ENCODE data around the gene TAS2R5. TPM values are rescaled to one million over a fixed set of nuclear protein-coding genes. Genes with fewer than 3 reads are reported as not detected.

TAS2R5 gene
- total RNA-seq, 6 donors from 2014 or later, result 1.3 to 8.4 (median 1.9) TPM

DNA sequence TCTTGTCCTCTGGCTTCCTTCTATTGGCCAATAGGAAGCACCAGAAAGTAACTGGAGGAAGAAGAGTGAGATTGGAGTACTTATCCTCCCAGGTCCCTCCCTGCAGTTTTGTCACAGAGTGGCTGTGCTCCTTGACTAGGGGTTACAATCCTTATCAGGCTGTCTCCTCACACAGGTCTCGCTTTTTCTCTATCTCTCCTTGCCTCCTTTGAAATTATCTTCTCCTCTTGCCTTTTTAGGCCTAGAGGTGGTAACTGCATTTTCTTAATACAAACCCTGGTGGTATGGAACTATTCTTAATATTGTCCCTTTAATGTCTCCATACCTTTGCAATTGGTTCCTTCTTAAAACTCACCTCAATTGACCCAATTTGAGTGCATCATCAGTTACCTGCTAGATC lies 48.6 kb downstream of the TAS2R5 start:
- Histone ChIP-seq H3K27ac (no peak overlapping the region), H3K27me3 (no peaks in the 10 kb centered on the region), H3K4me3 (no peak overlapping the region), H3K36me3 (no peaks in the 10 kb centered on the region), H3K9me3 (no peaks in the 10 kb centered on the region), H3K4me1 (no peaks in the 10 kb centered on the region)
- no peak for DNase-seq
- TF ChIP-seq EP300 (IDR thresholded peaks at IDR 0.05) (no peak), POLR2AphosphoS5 (IDR thresholded peaks at IDR 0.05) (no peak), POLR2A (IDR thresholded peaks at IDR 0.05) (no peak)
- TF ChIP-seq, protein P1, sequence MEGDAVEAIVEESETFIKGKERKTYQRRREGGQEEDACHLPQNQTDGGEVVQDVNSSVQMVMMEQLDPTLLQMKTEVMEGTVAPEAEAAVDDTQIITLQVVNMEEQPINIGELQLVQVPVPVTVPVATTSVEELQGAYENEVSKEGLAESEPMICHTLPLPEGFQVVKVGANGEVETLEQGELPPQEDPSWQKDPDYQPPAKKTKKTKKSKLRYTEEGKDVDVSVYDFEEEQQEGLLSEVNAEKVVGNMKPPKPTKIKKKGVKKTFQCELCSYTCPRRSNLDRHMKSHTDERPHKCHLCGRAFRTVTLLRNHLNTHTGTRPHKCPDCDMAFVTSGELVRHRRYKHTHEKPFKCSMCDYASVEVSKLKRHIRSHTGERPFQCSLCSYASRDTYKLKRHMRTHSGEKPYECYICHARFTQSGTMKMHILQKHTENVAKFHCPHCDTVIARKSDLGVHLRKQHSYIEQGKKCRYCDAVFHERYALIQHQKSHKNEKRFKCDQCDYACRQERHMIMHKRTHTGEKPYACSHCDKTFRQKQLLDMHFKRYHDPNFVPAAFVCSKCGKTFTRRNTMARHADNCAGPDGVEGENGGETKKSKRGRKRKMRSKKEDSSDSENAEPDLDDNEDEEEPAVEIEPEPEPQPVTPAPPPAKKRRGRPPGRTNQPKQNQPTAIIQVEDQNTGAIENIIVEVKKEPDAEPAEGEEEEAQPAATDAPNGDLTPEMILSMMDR (IDR thresholded peaks at IDR 0.05), result no peak
- no peak for ATAC-seq (ENCODE audit: low FRiP score in 2 of 2)
- whole genome bisulfite sequencing, 2 donors, result 89 to 90% methylated on average over 1 of the region's 1 CpG

DNA sequence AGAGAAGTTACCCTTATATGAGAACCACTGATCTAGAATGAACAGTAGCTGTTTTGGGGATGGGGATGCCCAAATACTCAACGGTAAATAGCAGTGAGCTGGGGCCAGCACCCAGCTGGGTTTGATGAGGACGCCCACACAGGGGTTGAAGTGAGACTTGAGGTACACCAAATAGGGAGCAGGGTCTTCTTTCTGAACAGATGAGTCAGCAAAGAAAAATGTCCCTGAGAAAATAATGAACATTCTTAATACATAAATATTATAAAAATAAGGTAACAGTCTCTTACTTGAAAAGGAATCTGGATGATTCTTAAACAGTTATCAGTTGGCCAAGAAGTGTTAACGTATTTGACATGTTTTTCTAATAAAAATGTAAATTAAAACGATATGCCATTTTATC lies 49.2 kb downstream of the TAS2R5 start:
- H3K36me3 ChIP-seq, result no peaks in the 10 kb centered on the region
- DNase-seq (no peak), ATAC-seq (ENCODE audit: low FRiP score in 2 of 2) (no peak)
- H3K27ac ChIP-seq, result no peak overlapping the region
- H3K27me3 ChIP-seq, result no peaks in the 10 kb centered on the region
- no peak overlapping the region for H3K4me3 ChIP-seq
- H3K9me3 ChIP-seq, result no peaks in the 10 kb centered on the region
- no peaks in the 10 kb centered on the region for H3K4me1 ChIP-seq
- 86 to 95% methylated on average over 4 of the region's 4 CpGs for WGBS, 2 donors
- TF ChIP-seq EP300 (IDR thresholded peaks at IDR 0.05), result no peak
- TF ChIP-seq, protein P1 (IDR thresholded peaks at IDR 0.05), result no peak
- TF ChIP-seq POLR2A (IDR thresholded peaks at IDR 0.05), result no peak
- TF ChIP-seq POLR2AphosphoS5 (IDR thresholded peaks at IDR 0.05), result no peak

DNA sequence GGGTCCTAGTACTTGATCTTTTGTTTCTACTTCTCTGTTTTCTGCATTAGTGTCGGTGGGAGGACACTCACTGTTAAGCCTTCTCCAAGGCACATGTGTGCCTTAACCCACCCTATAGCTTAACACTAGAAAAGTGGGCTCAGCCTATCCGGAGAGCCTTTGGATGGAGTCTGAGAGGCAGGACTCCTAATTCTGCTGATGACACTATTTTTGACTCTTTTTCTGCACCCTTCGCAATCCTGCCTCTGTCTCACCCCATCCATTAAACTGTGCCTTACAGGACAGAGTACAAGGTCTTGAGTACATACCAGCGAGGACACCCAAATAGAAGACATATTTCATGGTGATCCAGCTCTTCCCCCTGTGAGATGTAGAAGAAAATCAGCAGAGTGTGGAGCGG lies 50.7 kb downstream of the TAS2R5 start:
- WGBS, 2 donors, result 94% methylated on average over 5 of the region's 5 CpGs
- no peaks in the 10 kb centered on the region for H3K9me3 ChIP-seq
- no peak overlapping the region for H3K27ac ChIP-seq
- H3K4me3 ChIP-seq, result no peak overlapping the region
- no peaks in the 10 kb centered on the region for H3K27me3 ChIP-seq
- no peaks in the 10 kb centered on the region for H3K36me3 ChIP-seq
- no peak for DNase-seq
- H3K4me1 ChIP-seq, result no peaks in the 10 kb centered on the region
- TF ChIP-seq POLR2A (IDR thresholded peaks at IDR 0.05) (no peak), POLR2AphosphoS5 (IDR thresholded peaks at IDR 0.05) (no peak), EP300 (IDR thresholded peaks at IDR 0.05) (no peak)
- TF ChIP-seq, protein P1 (IDR thresholded peaks at IDR 0.05), result no peak
- ATAC-seq (ENCODE audit: low FRiP score in 2 of 2), result no peak

Other genes starting within 250 kb of the TAS2R5 start
- 10 to 100 TPM; 11.5 to 51.3 (median 22.3) TPM for gene AGK, start 238.8 kb upstream of the TAS2R5 start, total RNA-seq
- gene DENND11, start 88.1 kb upstream of the TAS2R5 start, total RNA-seq, result 10 to 100 TPM; 17.5 to 36.0 (median 29.1) TPM
- under 1 TPM in 1 of 6 donors, not detected in 5; 0.78 TPM for gene WEE2, start 81.9 kb upstream of the TAS2R5 start, total RNA-seq
- 100 to 1,000 TPM in 1 of 6 donors, 10 to 100 TPM in 5; 30.2 to 114 (median 66.8) TPM for gene SSBP1, start 51.9 kb upstream of the TAS2R5 start, total RNA-seq
- 1 to 10 TPM in 4 of 6 donors, under 1 TPM in 1, not detected in 1; 0.91 to 4.3 (median 1.5) TPM for gene TAS2R3, start 26.1 kb upstream of the TAS2R5 start, total RNA-seq
- 1 to 10 TPM in 4 of 6 donors, under 1 TPM in 2; 0.33 to 3.1 (median 1.3) TPM for gene TAS2R4, start 13.5 kb upstream of the TAS2R5 start, total RNA-seq
- not detected for gene PRSS37, start 51.3 kb downstream of the TAS2R5 start, total RNA-seq
- not detected for gene OR9A4, start 126.2 kb downstream of the TAS2R5 start, total RNA-seq
- 10 to 100 TPM in 2 of 6 donors, 1 to 10 TPM in 3, not detected in 1; 2.4 to 11.6 (median 6.3) TPM for gene CLEC5A, start 156.8 kb downstream of the TAS2R5 start, total RNA-seq
- not detected for gene TAS2R38, start 183.6 kb downstream of the TAS2R5 start, total RNA-seq
- 10 to 100 TPM in 2 of 6 donors, 1 to 10 TPM in 4; 3.5 to 17.3 (median 7.6) TPM for gene MGAM, start 205.7 kb downstream of the TAS2R5 start, total RNA-seq

All from upper lobe of left lung (tissue), 6 donors.